Aorta (tissue), 5 donors: ENCODE data around the gene MRPL22. TPM values are rescaled to one million over a fixed set of nuclear protein-coding genes. Genes with fewer than 3 reads are reported as not detected.
"Not testable (repeated sequence)": the region's sequence is repeated elsewhere in the genome, so short reads cannot be mapped to it uniquely, and the experiment has no call there.

ENCODE experiments used
- ATAC-seq: fragments of 200-7000 bp; cut with Tn5 transposase; one replicate; pipeline ENCODE4 v1.9.1; 2022; ENCODE audit warnings: moderate library complexity; ENCODE audit not compliant: low FRiP score
- DNase-seq, 2 donors: peaks; one replicate each; pipeline ENCODE4 v3.0.0-alpha.2; 2020
- H3K27ac ChIP-seq, 2 donors: one replicate each; pipeline ENCODE4 v1.5.1; 2013; ENCODE audit warnings: low read length in 2 of 2, mild to moderate bottlenecking in 2 of 2, moderate library complexity in 2 of 2, control low read depth in 1 of 2, inconsistent platforms in 1 of 2, low read depth in 1 of 2
- H3K27me3 ChIP-seq, 2 donors: one replicate each; pipeline ENCODE4 v1.6.1; 2013; ENCODE audit warnings: control low read depth in 1 of 2, low read length in 1 of 2, mild to moderate bottlenecking in 1 of 2, moderate library complexity in 1 of 2; ENCODE audit not compliant: insufficient read depth in 2 of 2, control insufficient read depth in 1 of 2
- H3K36me3 ChIP-seq, 2 donors: one replicate each; pipeline ENCODE4 v1.6.1; 2013; ENCODE audit warnings: control low read depth in 1 of 2, low read length in 1 of 2, mild to moderate bottlenecking in 1 of 2; ENCODE audit not compliant: insufficient read depth in 2 of 2, control insufficient read depth in 1 of 2
- H3K4me1 ChIP-seq, 2 donors: one replicate each; pipeline ENCODE4 v1.6.1; 2013; ENCODE audit warnings: low read length in 2 of 2, control low read depth in 1 of 2, mild to moderate bottlenecking in 1 of 2, moderate library complexity in 1 of 2; ENCODE audit not compliant: insufficient read depth in 2 of 2, control insufficient read depth in 1 of 2
- H3K4me3 ChIP-seq, 2 donors: one replicate each; pipeline ENCODE4 v1.5.1; 2013; ENCODE audit warnings: low read length in 2 of 2, control low read depth in 1 of 2, mild to moderate bottlenecking in 1 of 2
- H3K9me3 ChIP-seq: one replicate; pipeline ENCODE4 v1.6.1; 2013; ENCODE audit warnings: mild to moderate bottlenecking, low read length; ENCODE audit not compliant: control insufficient read depth
- WGBS, 2 donors: extraction: QIAGEN DNeasy Blood & Tissue Kit; methylation state at CpG; one replicate each; pipeline ENCODE4 v1.1.7; 2013; 5-methylcytosine and 5-hydroxymethylcytosine counted together
- intact Hi-C, 2 donors: fragments of 100-400 bp; cut with DNase I; formaldehyde crosslinking; loops; one replicate each; pipeline versions ENCODE4 v1.14.2 to v1.15.0; 2022
- polyA plus RNA-seq, 2 donors: library from polyadenylated mRNA; stranded (reverse); fragments of 200-250 nt; gene quantifications; one replicate each; pipeline ENCODE4 v1.2.3, GENCODE V29; 2013
- total RNA-seq, 2 donors: library from RNA; stranded (reverse); fragmentation: NEBNext Ultra II Directional; extraction: Animal tissue kit (Norgen Biotek cat#: 25700); gene quantifications; one replicate each; pipeline ENCODE4 v1.2.1, GENCODE V29; 2021
- donor health status: healthy with polysubstance abuse.
- donor health status: Bipolar disorder and iron deficiency.
- donor health status: DM: no; HTN: no; CAD: no.
- donor health status: DM: no; HTN: no; CAD: no.
- donor health status: DM: yes; HTN: yes; CAD: no.

MRPL22 gene
- total and polyA plus RNA-seq, 4 donors = 27.8 to 34.9 (median 31.4) TPM

DNA sequence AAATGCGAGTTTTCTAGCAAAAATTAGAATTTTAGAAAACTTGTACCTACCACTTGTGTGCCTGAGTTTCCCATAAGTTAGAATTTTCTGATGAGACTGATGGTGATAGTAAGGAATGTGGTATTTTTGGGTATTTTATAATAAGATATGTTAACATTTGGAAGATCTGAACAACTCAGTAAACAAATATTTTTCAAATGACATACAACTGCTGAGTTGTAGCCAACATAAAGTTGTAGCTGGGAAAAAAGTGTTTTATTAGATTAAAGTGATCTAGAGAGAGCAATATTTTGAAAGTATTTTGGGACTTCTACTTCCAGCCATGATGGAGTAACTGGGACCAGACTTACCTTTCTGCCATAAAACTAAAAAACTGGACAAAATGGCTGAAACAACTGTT is 40.8 kb upstream of the MRPL22 start:
- Histone ChIP-seq H3K36me3 (peaks cover 5 to 11% of the 10 kb centered on the region in 2 donors), H3K4me1 (no peaks in the 10 kb centered on the region), H3K27me3 (no peaks in the 10 kb centered on the region), H3K27ac (no peak overlapping the region), H3K9me3 (no peaks in the 10 kb centered on the region), H3K4me3 (no peak overlapping the region)
- peak; percentile 43 for ATAC-seq
- no peak for DNase-seq
- intact Hi-C loops = loop anchor here in 1 of 2 donors (10.0 kb wide), 1 partner anchor 255 kb away; no protein-coding TSS in a partner anchor
- 80 to 88% methylated on average over 1 of the region's 1 CpG for WGBS, 2 donors

DNA sequence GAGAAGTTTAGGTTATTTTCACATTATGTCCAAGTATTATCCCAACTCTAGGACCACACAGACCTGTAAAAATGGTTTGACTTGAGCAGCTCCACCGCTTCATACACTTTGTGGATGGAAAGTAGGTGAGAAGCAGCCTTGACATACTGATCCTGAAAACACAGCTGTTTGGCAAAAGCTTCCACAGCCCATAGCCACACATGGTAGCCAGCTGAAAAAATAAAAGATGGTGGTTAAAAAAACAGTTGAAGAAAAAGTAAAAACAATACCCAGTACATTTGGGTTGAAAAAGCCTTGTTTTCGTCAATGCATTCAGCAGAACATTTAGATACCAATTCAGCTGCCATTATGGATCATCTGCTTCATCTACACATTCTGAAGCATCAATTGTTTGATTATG is 39.6 kb upstream of the MRPL22 start:
- no peaks in the 10 kb centered on the region for H3K4me1 ChIP-seq
- no peaks in the 10 kb centered on the region for H3K27me3 ChIP-seq
- H3K9me3 ChIP-seq = no peaks in the 10 kb centered on the region
- H3K36me3 ChIP-seq = peaks cover 5 to 11% of the 10 kb centered on the region in 2 donors
- WGBS, 2 donors = 59 to 66% methylated on average over 2 of the region's 2 CpGs
- H3K4me3 ChIP-seq = no peak overlapping the region
- ATAC-seq (no peak), DNase-seq (no peak)
- intact Hi-C loops = loop anchor here in 1 of 2 donors (10.0 kb wide), 1 partner anchor 256 kb away; no protein-coding TSS in a partner anchor
- no peak overlapping the region for H3K27ac ChIP-seq

DNA sequence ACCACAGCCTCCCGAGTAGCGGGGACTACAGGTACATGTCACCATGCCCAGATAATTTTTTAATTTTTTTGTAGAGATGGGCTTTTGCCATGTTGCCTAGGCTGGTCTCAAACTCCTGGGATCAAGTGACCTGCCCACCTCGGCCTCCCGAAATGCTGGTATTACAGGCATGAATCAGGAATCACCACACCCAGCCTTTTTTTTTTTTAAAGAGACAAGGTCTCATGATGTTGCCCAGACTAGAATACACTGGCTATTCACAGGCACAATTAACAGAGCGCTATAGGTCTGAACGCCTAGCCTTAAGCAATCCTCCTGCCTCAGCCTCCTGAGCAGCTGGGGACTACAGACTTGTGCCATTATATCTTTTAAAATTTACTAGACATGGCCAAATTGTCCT is 39.0 kb upstream of the MRPL22 start:
- no peak for DNase-seq
- Histone ChIP-seq H3K9me3 (no peaks in the 10 kb centered on the region), H3K36me3 (peaks cover 5 to 11% of the 10 kb centered on the region in 2 donors), H3K27me3 (no peaks in the 10 kb centered on the region), H3K4me3 (no peak overlapping the region), H3K27ac (no peak overlapping the region), H3K4me1 (no peaks in the 10 kb centered on the region)
- intact Hi-C loops = loop anchor here in 1 of 2 donors (10.0 kb wide), 1 partner anchor 257 kb away; no protein-coding TSS in a partner anchor
- 93% methylated on average over 6 of the region's 6 CpGs for WGBS, 2 donors
- ATAC-seq = no peak

DNA sequence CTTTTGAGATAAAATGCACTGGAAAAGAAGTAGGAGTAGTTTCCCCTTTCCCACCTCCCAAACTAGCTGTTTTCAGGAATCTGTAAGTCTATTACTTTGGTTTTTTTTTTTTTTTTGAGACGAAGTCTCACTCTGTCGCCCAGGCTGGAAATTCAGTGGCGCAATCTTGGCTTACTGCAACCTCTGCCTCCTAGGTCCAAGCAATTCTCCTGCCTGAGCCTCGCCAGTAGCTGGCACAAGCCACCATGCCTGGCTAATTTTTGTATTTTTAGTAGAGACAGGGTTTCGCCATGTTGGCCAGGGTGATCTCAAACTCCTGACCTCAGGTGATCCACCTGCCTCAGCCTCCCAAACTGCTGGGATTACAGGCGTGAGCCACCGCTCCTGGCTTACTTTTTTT is 35.3 kb upstream of the MRPL22 start:
- DNase-seq, H3K4me1 ChIP-seq, H3K36me3 ChIP-seq, H3K4me3 ChIP-seq, ATAC-seq, H3K27ac ChIP-seq, H3K27me3 ChIP-seq, H3K9me3 ChIP-seq: not testable (repeated sequence)
- 68% methylated on average over 7 of the region's 7 CpGs for WGBS, 2 donors
- intact Hi-C loops = loop anchor here in 1 of 2 donors (10.0 kb wide), 1 partner anchor 261 kb away; no protein-coding TSS in a partner anchor

DNA sequence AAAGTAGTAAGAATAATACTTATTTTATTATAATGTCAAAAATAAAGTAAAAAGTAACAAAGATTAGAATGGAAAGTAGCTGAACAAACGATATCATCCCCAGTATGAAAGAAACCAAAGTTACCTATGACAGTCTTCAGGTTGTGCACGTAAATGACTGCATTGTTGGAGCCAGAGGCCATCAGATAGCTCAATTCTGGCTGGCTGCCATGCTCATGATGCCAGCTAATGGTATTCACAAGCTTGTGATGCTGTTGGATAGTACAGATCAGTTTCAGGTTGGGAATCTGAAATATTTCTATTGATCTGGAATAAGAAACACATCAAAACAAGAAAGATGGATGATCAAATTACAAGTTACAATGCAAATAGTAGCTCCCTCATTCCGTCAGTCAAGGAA is 24.0 kb upstream of the MRPL22 start:
- Histone ChIP-seq H3K36me3 (peaks cover 3 to 10% of the 10 kb centered on the region in 2 donors), H3K27ac (no peak overlapping the region), H3K4me1 (no peaks in the 10 kb centered on the region), H3K9me3 (no peaks in the 10 kb centered on the region), H3K27me3 (no peaks in the 10 kb centered on the region), H3K4me3 (no peak overlapping the region)
- no peak for ATAC-seq
- intact Hi-C loops = no loop called here
- 76 to 80% methylated on average over 3 of the region's 3 CpGs for WGBS, 2 donors
- DNase-seq = no peak

DNA sequence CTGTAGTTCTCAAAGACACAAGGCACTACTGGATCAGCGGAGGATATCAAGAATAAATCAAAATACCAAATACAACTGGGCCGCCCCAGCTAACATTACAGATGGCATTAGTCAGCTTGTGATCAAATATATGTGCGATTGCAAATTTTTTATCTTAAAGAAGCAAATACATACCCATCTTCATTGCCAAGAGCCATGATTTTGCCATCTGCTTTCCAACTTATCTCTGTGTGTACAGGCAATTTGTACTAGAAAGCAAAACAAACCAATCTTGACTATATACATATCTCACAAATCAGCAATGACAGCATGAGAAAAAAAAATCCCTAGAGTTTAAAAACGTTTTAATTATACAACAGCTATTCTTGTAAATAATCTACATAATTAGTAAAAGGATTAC is 23.1 kb upstream of the MRPL22 start:
- Histone ChIP-seq H3K36me3 (peaks cover under 1 to 6% of the 10 kb centered on the region in 2 donors), H3K4me1 (no peaks in the 10 kb centered on the region), H3K4me3 (no peak overlapping the region), H3K9me3 (no peaks in the 10 kb centered on the region), H3K27me3 (no peaks in the 10 kb centered on the region), H3K27ac (no peak overlapping the region)
- 79 to 81% methylated on average over 4 of the region's 4 CpGs for WGBS, 2 donors
- ATAC-seq (no peak), DNase-seq (no peak)
- intact Hi-C loops = no loop called here

DNA sequence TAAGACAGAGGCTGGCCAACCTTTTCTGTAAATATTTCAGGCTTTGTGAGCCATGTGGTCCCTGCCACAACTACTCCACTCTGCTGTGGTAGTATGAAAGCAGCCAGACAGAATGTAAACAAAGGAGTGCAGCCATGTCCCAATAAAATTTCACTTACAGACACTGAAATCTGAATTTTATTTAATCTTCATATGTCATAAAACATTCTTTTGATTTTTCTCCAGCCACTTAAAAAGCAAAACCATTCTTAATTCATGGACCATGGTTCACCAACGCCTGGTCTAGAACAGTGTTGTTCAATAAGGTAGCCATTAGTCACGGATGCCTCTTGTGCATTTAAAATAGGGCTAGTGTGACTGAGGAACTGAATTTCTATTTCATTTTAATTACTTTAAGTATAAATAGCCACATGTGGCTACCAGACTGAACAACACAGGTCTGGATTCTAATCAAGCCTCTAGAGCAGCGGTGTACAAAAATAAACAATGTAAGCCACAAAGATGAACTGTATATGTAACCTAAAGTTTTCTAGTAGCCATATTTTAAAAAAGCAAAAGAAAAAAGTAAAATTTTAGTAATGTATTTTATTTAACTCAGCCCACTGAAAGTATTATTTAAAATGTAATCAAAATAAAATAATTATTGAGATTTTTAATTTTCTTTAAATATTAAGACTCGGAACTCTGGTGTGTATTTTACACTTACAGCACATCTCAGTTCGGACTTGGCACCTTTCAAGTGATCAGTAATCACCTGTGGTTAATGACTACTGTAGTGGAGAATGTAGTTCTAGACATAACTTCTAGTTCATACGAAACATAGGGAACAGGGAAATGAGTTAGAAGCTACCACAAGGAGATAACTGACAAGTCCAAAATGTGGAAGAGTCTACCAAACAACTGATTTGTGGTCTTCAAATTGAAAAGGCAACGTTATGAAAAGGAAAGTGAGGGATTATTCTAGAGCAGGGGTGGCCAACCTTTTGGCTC is 17.1 kb upstream of the MRPL22 start:
- intact Hi-C loops = no loop called here
- WGBS, 2 donors = 90% methylated on average over 7 of the region's 7 CpGs

DNA sequence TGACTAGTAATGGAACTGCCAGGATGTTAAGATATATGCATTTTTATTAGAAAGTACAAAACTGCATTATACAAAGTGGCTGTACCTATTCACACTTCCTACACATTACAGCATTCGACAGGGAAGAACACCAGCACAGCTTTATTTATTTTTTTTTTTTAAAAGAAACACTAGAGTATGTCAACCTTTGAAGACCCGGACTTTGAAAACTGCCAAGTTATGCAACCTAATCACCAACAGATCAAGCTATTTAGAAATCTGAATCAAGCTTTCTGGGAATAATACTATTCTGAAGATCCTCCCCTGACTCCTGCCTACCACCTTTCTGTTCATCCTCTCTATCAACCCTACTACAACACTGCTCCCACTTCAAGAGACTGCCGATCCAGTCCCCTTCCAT is 7.3 kb upstream of the MRPL22 start:
- no peaks in the 10 kb centered on the region for H3K27me3 ChIP-seq
- DNase-seq = no peak
- no peak for ATAC-seq
- no peaks in the 10 kb centered on the region for H3K4me1 ChIP-seq
- H3K27ac ChIP-seq = no peak overlapping the region
- peaks cover 3 to 6% of the 10 kb centered on the region in 2 donors for H3K36me3 ChIP-seq
- intact Hi-C loops = no loop called here
- no peak overlapping the region for H3K4me3 ChIP-seq
- no peaks in the 10 kb centered on the region for H3K9me3 ChIP-seq
- 87 to 88% methylated on average over 3 of the region's 3 CpGs for whole genome bisulfite sequencing, 2 donors

More for the DNA sequence above, 17.1 kb upstream of the MRPL22 start:
- no peak overlapping the region for H3K27ac ChIP-seq
- no peaks in the 10 kb centered on the region for H3K9me3 ChIP-seq
- H3K4me3 ChIP-seq = no peak overlapping the region
- no peak for ATAC-seq
- no peaks in the 10 kb centered on the region for H3K4me1 ChIP-seq
- peaks cover 4% of the 10 kb centered on the region in 2 donors for H3K36me3 ChIP-seq
- H3K27me3 ChIP-seq = no peaks in the 10 kb centered on the region
- no peak for DNase-seq

DNA sequence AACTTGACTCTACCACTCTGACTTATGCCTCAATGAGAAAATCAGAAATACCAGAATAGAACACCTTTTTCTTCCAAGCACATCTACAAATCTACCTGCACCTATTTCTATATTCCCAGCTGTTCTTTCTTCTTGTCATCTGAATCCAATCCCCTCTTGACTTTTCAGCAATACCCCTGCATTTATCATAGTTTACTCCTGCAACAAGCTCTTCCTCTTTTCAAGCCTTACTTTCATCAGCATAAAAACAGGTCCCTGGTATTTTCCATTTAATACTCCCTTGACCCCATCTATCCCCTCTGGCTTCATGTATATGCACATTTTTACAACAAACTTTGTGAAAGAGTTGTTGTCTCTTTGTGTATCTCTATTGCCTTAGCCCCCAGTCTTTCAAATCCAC is 6.0 kb upstream of the MRPL22 start:
- Histone ChIP-seq H3K9me3 (no peaks in the 10 kb centered on the region), H3K4me1 (no peaks in the 10 kb centered on the region), H3K27me3 (no peaks in the 10 kb centered on the region), H3K36me3 (peaks cover 2 to 3% of the 10 kb centered on the region in 2 donors), H3K27ac (no peak overlapping the region), H3K4me3 (no peak overlapping the region)
- no peak for DNase-seq
- ATAC-seq = no peak
- intact Hi-C loops = no loop called here
